CD4-positive, alpha-beta memory T cell (primary cell): ENCODE measurements around the gene RNF38. TPM values are rescaled to one million over a fixed set of nuclear protein-coding genes. Genes with fewer than 3 reads are reported as not detected.

Experiments
- CTCF ChIA-PET: fragments of 350-600 bp; sonication (Branson Sonifier 250); formaldehyde crosslinking; loops from one replicate; lab custom pipeline; 2021; ENCODE audit warnings: inconsistent platforms; ENCODE audit not compliant: partially characterized antibody; lab: Charles Lee
- POLR2A ChIA-PET: fragments of 350-600 bp; sonication (Branson Sonifier 250); formaldehyde crosslinking; loops from one replicate; lab custom pipeline; 2021; ENCODE audit not compliant: partially characterized antibody; lab: Charles Lee
- DNase-seq, 5 donors: peaks; one replicate each; pipeline versions ENCODE4 v3.0.0 to v3.0.0-alpha.2; 2020 to 2022; ENCODE audit warnings: mixed read lengths in 1 of 5
- H3K27ac ChIP-seq: one replicate; pipeline ENCODE4 v1.7.0; 2013; ENCODE audit warnings: low read depth, low read length
- H3K27me3 ChIP-seq: 2 replicates; pipeline ENCODE4 v1.7.0; 2013; ENCODE audit warnings: mild to moderate bottlenecking, low read length, moderate library complexity; ENCODE audit not compliant: insufficient read depth
- H3K36me3 ChIP-seq: 2 replicates; pipeline ENCODE4 v1.7.0; 2013; ENCODE audit warnings: mild to moderate bottlenecking, low read length, moderate library complexity; ENCODE audit not compliant: insufficient read depth
- H3K4me1 ChIP-seq: 2 replicates; pipeline ENCODE4 v1.7.0; 2013; ENCODE audit warnings: mild to moderate bottlenecking, low read length, moderate library complexity; ENCODE audit not compliant: insufficient read depth
- H3K4me3 ChIP-seq, 2 donors: one replicate each; pipeline ENCODE4 v1.7.0; 2013; ENCODE audit warnings: low read length in 2 of 2, mild to moderate bottlenecking in 1 of 2
- H3K9me3 ChIP-seq, 2 donors: one replicate each; pipeline ENCODE4 v1.7.0; 2013; ENCODE audit warnings: low read length in 2 of 2, control low read depth in 1 of 2; ENCODE audit not compliant: control insufficient read depth in 1 of 2
- H3K27ac Mint-ChIP-seq, 7 donors: one replicate each; pipeline ENCODE4 v1.8.0; 2020 to 2021; ENCODE audit warnings: mixed read lengths in 7 of 7, mild to moderate bottlenecking in 6 of 7, inconsistent platforms in 3 of 7, moderate library complexity in 3 of 7
- H3K27me3 Mint-ChIP-seq, 2 donors: one replicate each; pipeline ENCODE4 v1.8.0; 2020 to 2021; ENCODE audit warnings: mixed read lengths in 2 of 2
- H3K36me3 Mint-ChIP-seq, 2 donors: one replicate each; pipeline ENCODE4 v1.8.0; 2020 to 2021; ENCODE audit warnings: mixed read lengths in 2 of 2, inconsistent platforms in 1 of 2, mild to moderate bottlenecking in 1 of 2
- H3K4me1 Mint-ChIP-seq, 4 donors: one replicate each; pipeline ENCODE4 v1.8.0; 2020 to 2021; ENCODE audit warnings: mixed read lengths in 4 of 4, mild to moderate bottlenecking in 1 of 4
- H3K4me3 Mint-ChIP-seq, 8 donors: one replicate each; pipeline ENCODE4 v1.8.0; 2020 to 2021; ENCODE audit warnings: mixed read lengths in 8 of 8, mild to moderate bottlenecking in 7 of 8, moderate library complexity in 6 of 8, inconsistent platforms in 3 of 8
- H3K9me3 Mint-ChIP-seq, 8 donors: one replicate each; pipeline ENCODE4 v1.8.0; 2020 to 2021; ENCODE audit warnings: mixed read lengths in 8 of 8, mild to moderate bottlenecking in 5 of 8, inconsistent platforms in 3 of 8, moderate library complexity in 1 of 8
- intact Hi-C: fragments of 100-400 bp; cut with micrococcal nuclease; formaldehyde crosslinking; loops from one replicate; pipeline ENCODE4 v1.15.1; 2023
- polyA plus RNA-seq, 2 donors: library from polyadenylated mRNA; unstranded; fragments of 300-500 nt; fragmentation: Illumina TruSeq; gene quantifications; one replicate each; pipeline ENCODE4 v1.2.3, GENCODE V29; 2021
- total RNA-seq, 2 experiments: library from RNA; stranded (reverse); gene quantifications; one replicate each; pipeline ENCODE4 v1.2.3, GENCODE V29; 2021

The RNF38 gene
- total and polyA plus RNA-seq, 4 experiments from 2014 or later = 16.5 to 78.3 (median 55.4) TPM

DNA sequence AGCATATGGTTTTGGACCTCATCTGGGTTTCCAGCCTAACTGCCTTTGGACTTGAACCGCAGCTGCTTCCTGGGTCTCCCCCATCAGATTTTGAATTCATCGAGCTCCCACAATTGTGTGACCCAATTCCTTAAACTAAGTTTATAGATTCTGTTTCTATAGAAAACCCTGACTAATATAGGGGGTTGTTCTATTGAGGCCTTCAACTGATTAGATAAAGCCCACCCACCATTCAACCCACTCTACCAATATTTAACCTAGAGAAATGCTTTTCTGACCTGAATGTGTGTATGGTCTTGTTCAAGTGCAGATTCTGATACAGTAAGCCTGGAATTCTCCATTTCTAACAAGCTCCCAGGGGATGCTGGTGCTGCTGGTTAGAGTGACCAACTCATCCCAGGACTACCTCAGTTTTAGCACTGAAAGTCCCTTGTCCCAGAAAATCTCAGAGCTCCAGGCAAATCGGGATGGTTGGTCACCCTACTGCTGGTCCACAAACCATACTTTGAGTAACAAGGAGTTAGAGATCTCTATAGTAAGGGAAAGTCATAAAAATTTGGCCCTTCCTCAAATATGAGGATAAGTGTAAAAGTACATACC is 110.1 kb downstream of the RNF38 start:
- no peaks in the 10 kb centered on the region for H3K9me3 Mint-ChIP-seq
- H3K27ac Mint-ChIP-seq = no peak overlapping the region
- no peak overlapping the region for H3K27ac ChIP-seq
- no peak overlapping the region for H3K4me3 Mint-ChIP-seq
- H3K4me3 ChIP-seq = no peak overlapping the region
- no peaks in the 10 kb centered on the region for H3K4me1 ChIP-seq
- H3K36me3 Mint-ChIP-seq = peaks cover 2 to 10% of the 10 kb centered on the region in 2 donors
- ChIA-PET CTCF (no interaction called here), POLR2A (no interaction called here)
- no peaks in the 10 kb centered on the region for H3K27me3 Mint-ChIP-seq
- intact Hi-C loops = no loop called here
- H3K9me3 ChIP-seq = no peaks in the 10 kb centered on the region
- H3K27me3 ChIP-seq = no peaks in the 10 kb centered on the region
- no peaks in the 10 kb centered on the region for H3K36me3 ChIP-seq
- H3K4me1 Mint-ChIP-seq = no peaks in the 10 kb centered on the region
- no peak for DNase-seq

- Mint-ChIP-seq H3K4me3 (no peak overlapping the region), H3K36me3 (peaks cover 2 to 7% of the 10 kb centered on the region in 2 donors), H3K27me3 (no peaks in the 10 kb centered on the region), H3K4me1 (no peaks in the 10 kb centered on the region), H3K27ac (peak overlapping the region in 2 of 7 donors; percentile 25 to 28), H3K9me3 (no peaks in the 10 kb centered on the region)
- H3K4me3 ChIP-seq = no peak overlapping the region
- H3K36me3 ChIP-seq = no peaks in the 10 kb centered on the region
- no peaks in the 10 kb centered on the region for H3K4me1 ChIP-seq
- ChIA-PET POLR2A (no interaction called here), CTCF (interaction anchor here (0.6 kb wide), 1 partner anchor 18 kb away, joined by 4 read pairs; no protein-coding TSS in a partner anchor)
- intact Hi-C loops = no loop called here
- H3K27me3 ChIP-seq = no peaks in the 10 kb centered on the region
- no peak overlapping the region for H3K27ac ChIP-seq
- DNase-seq = no peak
- H3K9me3 ChIP-seq = no peaks in the 10 kb centered on the region
Observed at GRCh38 chr9:36288070-36288469, 112.0 kb downstream of the RNF38 start.

Other genes with a start within 250 kb of the RNF38 start
- gene CCIN, start 230.9 kb downstream of the RNF38 start, total RNA-seq = not detected
- not detected for gene CCIN, start 230.9 kb downstream of the RNF38 start, polyA plus RNA-seq
- 10 to 100 TPM; 69.9 to 72.3 TPM for gene CLTA, start 209.3 kb downstream of the RNF38 start, total RNA-seq
- gene CLTA, start 209.3 kb downstream of the RNF38 start, polyA plus RNA-seq = 100 to 1,000 TPM in 1 of 2 donors, 10 to 100 TPM in 1; 46.0 to 106 TPM
- 10 to 100 TPM; 16.9 to 18.1 TPM for gene GNE, start 141.8 kb downstream of the RNF38 start, total RNA-seq
- gene GNE, start 141.8 kb downstream of the RNF38 start, polyA plus RNA-seq = 1 to 10 TPM; 2.7 to 6.1 TPM
- under 1 TPM; 0.19 to 0.38 TPM for gene MELK, start 172.6 kb upstream of the RNF38 start, total RNA-seq
- gene MELK, start 172.6 kb upstream of the RNF38 start, polyA plus RNA-seq = under 1 TPM in 1 of 2 donors, not detected in 1; 0.16 TPM